Cortex of kidney (tissue), 1 donor: ENCODE results near the gene ADIPOR1.
"Not testable (repeated sequence)": the region's sequence is repeated elsewhere in the genome, so short reads cannot be mapped to it uniquely, and the experiment has no call there.

Experiments used
- DNase-seq: peaks from one replicate; lab custom pipeline; 2025; lab: John Stamatoyannopoulos, UW

ADIPOR1 gene

GRCh38 chr1:202938287-202938925, 19.7 kb downstream of the ADIPOR1 start:
- no peak for DNase-seq

- DNase-seq = not testable (repeated sequence)
Observed at GRCh38 chr1:202936409-202936808, 21.7 kb downstream of the ADIPOR1 start.

- DNase-seq = no peak
Observed at GRCh38 chr1:202935844-202936243, 22.3 kb downstream of the ADIPOR1 start.

- DNase-seq = no peak
Observed at GRCh38 chr1:202934755-202935154, 23.4 kb downstream of the ADIPOR1 start.

GRCh38 chr1:202932476-202932875, 25.6 kb downstream of the ADIPOR1 start:
- no peak for DNase-seq

GRCh38 chr1:202926581-202927491, 31.3 kb downstream of the ADIPOR1 start, which contains the start of gene KLHL12:
Gene KLHL12, minus strand, starts transcription at chr1:202927234. Its CDS starts 2,072 bp downstream, at chr1:202925162.
- peak; percentile 78 for DNase-seq

- no peak for DNase-seq
Observed at GRCh38 chr1:202923533-202923932, 34.6 kb downstream of the ADIPOR1 start.

GRCh38 chr1:202919615-202920014, 38.5 kb downstream of the ADIPOR1 start:
- no peak for DNase-seq

GRCh38 chr1:202915146-202915545, 43.0 kb downstream of the ADIPOR1 start:
- DNase-seq = no peak

- DNase-seq = not testable (repeated sequence)
Observed at GRCh38 chr1:202912476-202912875, 45.6 kb downstream of the ADIPOR1 start.

- DNase-seq = no peak
Observed at GRCh38 chr1:202909494-202909893, 48.6 kb downstream of the ADIPOR1 start.

- DNase-seq = no peak
Observed at GRCh38 chr1:202908998-202909397, 49.1 kb downstream of the ADIPOR1 start.

GRCh38 chr1:202905331-202905730, 52.8 kb downstream of the ADIPOR1 start:
- DNase-seq = no peak

GRCh38 chr1:202903808-202904207, 54.3 kb downstream of the ADIPOR1 start:
- not testable (repeated sequence) for DNase-seq

- DNase-seq = no peak
Observed at GRCh38 chr1:202901555-202901954, 56.6 kb downstream of the ADIPOR1 start.

GRCh38 chr1:202892501-202892900, 65.6 kb downstream of the ADIPOR1 start:
- no peak for DNase-seq
